ENCODE measurements around the gene ZNRF3. TPM values are rescaled to one million over a fixed set of nuclear protein-coding genes. Genes with fewer than 3 reads are reported as not detected.

The ZNRF3 gene
- total and polyA plus RNA-seq, 9 donors: 5.5 to 8.7 (median 8.1) TPM

GRCh38 chr22:28894334-28894733 lies 11.0 kb downstream of the ZNRF3 start:
- no peaks in the 10 kb centered on the region for H3K9me3 ChIP-seq (replicated peaks; ENCODE audit: control insufficient read depth, low read depth, low read length)
- no peak for DNase-seq
- WGBS (ENCODE audit: insufficient coverage): 65% methylated on average over 8 of the region's 8 CpGs
- H3K4me3 ChIP-seq (ENCODE audit: low read length): no peak overlapping the region
- no peaks in the 10 kb centered on the region for H3K36me3 ChIP-seq (ENCODE audit: control insufficient read depth, insufficient read depth, low read length)
- no peaks in the 10 kb centered on the region for H3K4me1 ChIP-seq (ENCODE audit: control insufficient read depth, insufficient read depth, low read length)
- H3K27ac ChIP-seq (ENCODE audit: low read length): no peak overlapping the region
- no peaks in the 10 kb centered on the region for H3K27me3 ChIP-seq (ENCODE audit: control insufficient read depth, insufficient read depth, low read length)

- Histone ChIP-seq H3K4me3 (ENCODE audit: low read length) (no peak overlapping the region), H3K36me3 (ENCODE audit: control insufficient read depth, insufficient read depth, low read length) (no peaks in the 10 kb centered on the region), H3K27ac (ENCODE audit: low read length) (no peak overlapping the region), H3K9me3 (replicated peaks; ENCODE audit: control insufficient read depth, low read depth, low read length) (no peaks in the 10 kb centered on the region), H3K4me1 (ENCODE audit: control insufficient read depth, insufficient read depth, low read length) (no peaks in the 10 kb centered on the region), H3K27me3 (ENCODE audit: control insufficient read depth, insufficient read depth, low read length) (no peaks in the 10 kb centered on the region)
- DNase-seq: no peak
- WGBS (ENCODE audit: insufficient coverage): 100% methylated on average over 1 of the region's 3 CpGs
Observed at GRCh38 chr22:28894807-28895206, 11.4 kb downstream of the ZNRF3 start.

GRCh38 chr22:28896611-28897010 lies 13.2 kb downstream of the ZNRF3 start:
- DNase-seq: no peak
- Histone ChIP-seq H3K4me3 (ENCODE audit: low read length) (no peak overlapping the region), H3K36me3 (ENCODE audit: control insufficient read depth, insufficient read depth, low read length) (no peaks in the 10 kb centered on the region), H3K27ac (ENCODE audit: low read length) (no peak overlapping the region), H3K4me1 (ENCODE audit: control insufficient read depth, insufficient read depth, low read length) (no peaks in the 10 kb centered on the region), H3K9me3 (replicated peaks; ENCODE audit: control insufficient read depth, low read depth, low read length) (no peaks in the 10 kb centered on the region), H3K27me3 (ENCODE audit: control insufficient read depth, insufficient read depth, low read length) (no peaks in the 10 kb centered on the region)
- 90% methylated on average over 2 of the region's 2 CpGs for WGBS (ENCODE audit: insufficient coverage)

- Histone ChIP-seq H3K4me1 (ENCODE audit: control insufficient read depth, insufficient read depth, low read length) (peaks cover 5% of the 10 kb centered on the region), H3K4me3 (ENCODE audit: low read length) (no peak overlapping the region), H3K9me3 (replicated peaks; ENCODE audit: control insufficient read depth, low read depth, low read length) (no peaks in the 10 kb centered on the region), H3K27me3 (ENCODE audit: control insufficient read depth, insufficient read depth, low read length) (no peaks in the 10 kb centered on the region), H3K36me3 (ENCODE audit: control insufficient read depth, insufficient read depth, low read length) (no peaks in the 10 kb centered on the region), H3K27ac (ENCODE audit: low read length) (no peak overlapping the region)
- 60% methylated on average over 1 of the region's 4 CpGs for WGBS (ENCODE audit: insufficient coverage)
- no peak for DNase-seq
Observed at GRCh38 chr22:28898233-28898629, 14.9 kb downstream of the ZNRF3 start.

- Histone ChIP-seq H3K27ac (ENCODE audit: low read length) (no peak overlapping the region), H3K36me3 (ENCODE audit: control insufficient read depth, insufficient read depth, low read length) (no peaks in the 10 kb centered on the region), H3K27me3 (ENCODE audit: control insufficient read depth, insufficient read depth, low read length) (no peaks in the 10 kb centered on the region), H3K4me1 (ENCODE audit: control insufficient read depth, insufficient read depth, low read length) (peaks cover 15% of the 10 kb centered on the region), H3K4me3 (ENCODE audit: low read length) (no peak overlapping the region), H3K9me3 (replicated peaks; ENCODE audit: control insufficient read depth, low read depth, low read length) (no peaks in the 10 kb centered on the region)
- no peak for DNase-seq
- WGBS (ENCODE audit: insufficient coverage): 90% methylated on average over 2 of the region's 9 CpGs
Observed at GRCh38 chr22:28899199-28899853, 16.0 kb downstream of the ZNRF3 start.

GRCh38 chr22:28900379-28900925 lies 17.1 kb downstream of the ZNRF3 start:
- 100% methylated on average over 1 of the region's 4 CpGs for WGBS (ENCODE audit: insufficient coverage)
- no peak overlapping the region for H3K27ac ChIP-seq (ENCODE audit: low read length)
- H3K4me3 ChIP-seq (ENCODE audit: low read length): no peak overlapping the region
- H3K36me3 ChIP-seq (ENCODE audit: control insufficient read depth, insufficient read depth, low read length): no peaks in the 10 kb centered on the region
- no peak for DNase-seq
- H3K27me3 ChIP-seq (ENCODE audit: control insufficient read depth, insufficient read depth, low read length): no peaks in the 10 kb centered on the region
- H3K9me3 ChIP-seq (replicated peaks; ENCODE audit: control insufficient read depth, low read depth, low read length): no peaks in the 10 kb centered on the region
- peaks cover 22% of the 10 kb centered on the region for H3K4me1 ChIP-seq (ENCODE audit: control insufficient read depth, insufficient read depth, low read length)

- WGBS (ENCODE audit: insufficient coverage): 100% methylated on average over 1 of the region's 3 CpGs
- Histone ChIP-seq H3K27me3 (ENCODE audit: control insufficient read depth, insufficient read depth, low read length) (no peaks in the 10 kb centered on the region), H3K27ac (ENCODE audit: low read length) (no peak overlapping the region), H3K9me3 (replicated peaks; ENCODE audit: control insufficient read depth, low read depth, low read length) (no peaks in the 10 kb centered on the region), H3K4me1 (ENCODE audit: control insufficient read depth, insufficient read depth, low read length) (peaks cover 24% of the 10 kb centered on the region), H3K36me3 (ENCODE audit: control insufficient read depth, insufficient read depth, low read length) (no peaks in the 10 kb centered on the region), H3K4me3 (ENCODE audit: low read length) (no peak overlapping the region)
- DNase-seq: no peak
Observed at GRCh38 chr22:28902490-28902889, 19.1 kb downstream of the ZNRF3 start.

GRCh38 chr22:28903080-28903479 lies 19.7 kb downstream of the ZNRF3 start:
- H3K4me1 ChIP-seq (ENCODE audit: control insufficient read depth, insufficient read depth, low read length): peaks cover 24% of the 10 kb centered on the region
- 40% methylated on average over 6 of the region's 11 CpGs for WGBS (ENCODE audit: insufficient coverage)
- no peaks in the 10 kb centered on the region for H3K9me3 ChIP-seq (replicated peaks; ENCODE audit: control insufficient read depth, low read depth, low read length)
- peak overlapping the region; percentile 69 for H3K27ac ChIP-seq (ENCODE audit: low read length)
- DNase-seq: peak; percentile 81
- no peaks in the 10 kb centered on the region for H3K27me3 ChIP-seq (ENCODE audit: control insufficient read depth, insufficient read depth, low read length)
- H3K4me3 ChIP-seq (ENCODE audit: low read length): no peak overlapping the region
- H3K36me3 ChIP-seq (ENCODE audit: control insufficient read depth, insufficient read depth, low read length): no peaks in the 10 kb centered on the region

- Histone ChIP-seq H3K36me3 (ENCODE audit: control insufficient read depth, insufficient read depth, low read length) (no peaks in the 10 kb centered on the region), H3K27me3 (ENCODE audit: control insufficient read depth, insufficient read depth, low read length) (no peaks in the 10 kb centered on the region), H3K4me3 (ENCODE audit: low read length) (no peak overlapping the region), H3K9me3 (replicated peaks; ENCODE audit: control insufficient read depth, low read depth, low read length) (no peaks in the 10 kb centered on the region), H3K27ac (ENCODE audit: low read length) (peak overlapping the region; percentile 65), H3K4me1 (ENCODE audit: control insufficient read depth, insufficient read depth, low read length) (peaks cover 24% of the 10 kb centered on the region)
- whole genome bisulfite sequencing (ENCODE audit: insufficient coverage): 43% methylated on average over 1 of the region's 6 CpGs
- DNase-seq: peak; percentile 91
Observed at GRCh38 chr22:28903729-28904128, 20.4 kb downstream of the ZNRF3 start.

- H3K4me1 ChIP-seq (ENCODE audit: control insufficient read depth, insufficient read depth, low read length): peaks cover 24% of the 10 kb centered on the region
- no peaks in the 10 kb centered on the region for H3K27me3 ChIP-seq (ENCODE audit: control insufficient read depth, insufficient read depth, low read length)
- H3K27ac ChIP-seq (ENCODE audit: low read length): peak overlapping the region; percentile 65
Observed at GRCh38 chr22:28904211-28904896, 21.0 kb downstream of the ZNRF3 start.

More at GRCh38 chr22:28904211-28904896, 21.0 kb downstream of the ZNRF3 start:
- H3K9me3 ChIP-seq (replicated peaks; ENCODE audit: control insufficient read depth, low read depth, low read length): no peaks in the 10 kb centered on the region
- WGBS (ENCODE audit: insufficient coverage): no CpG with 5 or more reads among the region's 7 CpGs
- no peaks in the 10 kb centered on the region for H3K36me3 ChIP-seq (ENCODE audit: control insufficient read depth, insufficient read depth, low read length)
- no peak overlapping the region for H3K4me3 ChIP-seq (ENCODE audit: low read length)
- DNase-seq: peak; percentile 64
